HG02981 (cell line): Measurements from ENCODE around the gene L3MBTL3.
"Not testable (repeated sequence)": the region's sequence is repeated elsewhere in the genome, so short reads cannot be mapped to it uniquely, and the experiment has no call there.

Source experiments
- ATAC-seq: cut with Tn5 transposase; IDR thresholded peaks from one replicate; pipeline ENCODE4 v1.9.1; 2021; ENCODE audit warnings: mild to moderate bottlenecking, moderate library complexity; ENCODE audit not compliant: unreplicated experiment

Gene L3MBTL3

GRCh38 chr6:130070792-130071191 is 52.4 kb downstream of the L3MBTL3 start:
- no peak for ATAC-seq

- ATAC-seq, result no peak
Observed at GRCh38 chr6:130075879-130076460, 57.6 kb downstream of the L3MBTL3 start.

GRCh38 chr6:130076512-130076911 is 58.1 kb downstream of the L3MBTL3 start:
- no peak for ATAC-seq

- ATAC-seq, result no peak
Observed at GRCh38 chr6:130090796-130091195, 72.4 kb downstream of the L3MBTL3 start.

GRCh38 chr6:130093546-130093945 is 75.2 kb downstream of the L3MBTL3 start:
- ATAC-seq, result no peak

GRCh38 chr6:130098317-130098716 is 79.9 kb downstream of the L3MBTL3 start:
- ATAC-seq, result no peak

GRCh38 chr6:130099119-130099518 is 80.7 kb downstream of the L3MBTL3 start:
- no peak for ATAC-seq

GRCh38 chr6:130105996-130106704 is 87.8 kb downstream of the L3MBTL3 start:
- ATAC-seq, result peak; percentile 88

GRCh38 chr6:130107710-130108109 is 89.3 kb downstream of the L3MBTL3 start:
- ATAC-seq, result no peak

GRCh38 chr6:130111031-130111430 is 92.7 kb downstream of the L3MBTL3 start:
- no peak for ATAC-seq

GRCh38 chr6:130113201-130113710 is 94.9 kb downstream of the L3MBTL3 start:
- no peak for ATAC-seq

- peak; percentile 84 for ATAC-seq
Observed at GRCh38 chr6:130115036-130115435, 96.7 kb downstream of the L3MBTL3 start.

GRCh38 chr6:130116273-130116672 is 97.9 kb downstream of the L3MBTL3 start:
- no peak for ATAC-seq

GRCh38 chr6:130117187-130117701 is 98.9 kb downstream of the L3MBTL3 start:
- not testable (repeated sequence) for ATAC-seq

- no peak for ATAC-seq
Observed at GRCh38 chr6:130118236-130118635, 99.9 kb downstream of the L3MBTL3 start.

GRCh38 chr6:130119211-130119610 is 100.8 kb downstream of the L3MBTL3 start:
- ATAC-seq, result no peak

GRCh38 chr6:130120731-130121130 is 102.3 kb downstream of the L3MBTL3 start:
- no peak for ATAC-seq

GRCh38 chr6:130122243-130122642 is 103.9 kb downstream of the L3MBTL3 start:
- no peak for ATAC-seq

- ATAC-seq, result no peak
Observed at GRCh38 chr6:130127195-130127594, 108.8 kb downstream of the L3MBTL3 start.

- ATAC-seq, result no peak
Observed at GRCh38 chr6:130128326-130128725, 109.9 kb downstream of the L3MBTL3 start.

GRCh38 chr6:130129762-130130246 is 111.4 kb downstream of the L3MBTL3 start:
- no peak for ATAC-seq

GRCh38 chr6:130132286-130132701 is 113.9 kb downstream of the L3MBTL3 start:
- ATAC-seq, result peak; percentile 86
